Keratinocyte (primary cell): Measurements from ENCODE around the gene ZNF160.

Experiments used
- EZH2 ChIP-seq: IDR thresholded peaks from one replicate; pipeline ENCODE4 v1.6.1; 2012; ENCODE audit warnings: inconsistent platforms, mild to moderate bottlenecking, low read length, moderate library complexity
- TF ChIP-seq, protein P1 (sequence below), 3 experiments: IDR thresholded peaks in 1 of 3; conservative IDR thresholded peaks in 1 of 3; optimal IDR thresholded peaks in 1 of 3; 2 replicates in 2 of 3; 3 replicates in 1 of 3; pipeline versions ENCODE3 to v1.5.1; 2011; ENCODE audit warnings: low read length in 3 of 3, mild to moderate bottlenecking in 3 of 3, moderate library complexity in 2 of 3, control low read depth in 1 of 3, inconsistent platforms in 1 of 3; ENCODE audit not compliant: insufficient read depth in 2 of 3; ENCODE audit errors: extremely low read depth in 1 of 3

DNA sequence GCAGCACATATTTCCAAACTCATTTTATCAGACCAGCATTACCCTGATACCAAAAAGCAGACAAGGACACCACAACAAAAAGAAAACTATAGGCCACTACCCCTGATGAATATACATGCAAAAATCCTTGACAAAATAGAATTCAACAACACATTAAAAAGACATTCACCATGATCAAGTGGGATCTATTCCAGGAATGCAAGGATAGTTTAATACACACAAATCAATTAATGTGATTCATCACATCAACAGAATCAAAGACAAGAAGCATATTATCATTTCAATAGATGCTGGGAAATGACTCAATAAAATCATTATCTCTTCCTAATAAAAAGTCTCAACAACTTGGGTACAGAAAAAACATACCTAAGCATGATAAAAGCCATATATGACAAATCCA, 44.4 kb upstream of the ZNF160 start:
- no peak for TF ChIP-seq EZH2
- TF ChIP-seq, protein P1, sequence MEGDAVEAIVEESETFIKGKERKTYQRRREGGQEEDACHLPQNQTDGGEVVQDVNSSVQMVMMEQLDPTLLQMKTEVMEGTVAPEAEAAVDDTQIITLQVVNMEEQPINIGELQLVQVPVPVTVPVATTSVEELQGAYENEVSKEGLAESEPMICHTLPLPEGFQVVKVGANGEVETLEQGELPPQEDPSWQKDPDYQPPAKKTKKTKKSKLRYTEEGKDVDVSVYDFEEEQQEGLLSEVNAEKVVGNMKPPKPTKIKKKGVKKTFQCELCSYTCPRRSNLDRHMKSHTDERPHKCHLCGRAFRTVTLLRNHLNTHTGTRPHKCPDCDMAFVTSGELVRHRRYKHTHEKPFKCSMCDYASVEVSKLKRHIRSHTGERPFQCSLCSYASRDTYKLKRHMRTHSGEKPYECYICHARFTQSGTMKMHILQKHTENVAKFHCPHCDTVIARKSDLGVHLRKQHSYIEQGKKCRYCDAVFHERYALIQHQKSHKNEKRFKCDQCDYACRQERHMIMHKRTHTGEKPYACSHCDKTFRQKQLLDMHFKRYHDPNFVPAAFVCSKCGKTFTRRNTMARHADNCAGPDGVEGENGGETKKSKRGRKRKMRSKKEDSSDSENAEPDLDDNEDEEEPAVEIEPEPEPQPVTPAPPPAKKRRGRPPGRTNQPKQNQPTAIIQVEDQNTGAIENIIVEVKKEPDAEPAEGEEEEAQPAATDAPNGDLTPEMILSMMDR (optimal IDR thresholded peaks at IDR 0.05 in 1 of 3, IDR thresholded peaks at IDR 0.05 in 1 of 3, conservative IDR thresholded peaks at IDR 0.05 in 1 of 3; ENCODE audit: extremely low read depth in 1 of 3, insufficient read depth in 2 of 3, low read length in 3 of 3), result no peak
